Neural cell (in vitro differentiated cells): Measurements from ENCODE around the gene HRK.

Source experiments
- EP300 ChIP-seq: fragments of 450-650 bp; conservative IDR thresholded peaks from 2 replicates; pipeline ENCODE4 v1.6.1; 2014; ENCODE audit warnings: antibody characterized with exemption, mild to moderate bottlenecking, moderate library complexity; ENCODE audit not compliant: poor library complexity, severe bottlenecking
- EZH2 ChIP-seq: fragments of 200-600, 300-800 bp; shearing (Covaris generic), sonication (generic); IDR thresholded peaks from 2 replicates; pipeline ENCODE4 v1.6.1; 2014; ENCODE audit warnings: antibody characterized with exemption, low read length, borderline replicate concordance, mild to moderate bottlenecking; ENCODE audit not compliant: insufficient read depth, poor library complexity, severe bottlenecking
- POLR2AphosphoS5 ChIP-seq: IDR thresholded peaks from 2 replicates; pipeline ENCODE4 v1.6.1; 2012
- TAF1 ChIP-seq: IDR thresholded peaks from 2 replicates; pipeline ENCODE4 v1.6.1; 2012; ENCODE audit warnings: low read depth
- TF ChIP-seq, protein P1 (sequence below): fragments of 450-650 bp; IDR thresholded peaks from 2 replicates; pipeline ENCODE4 v1.5.1; 2014; ENCODE audit warnings: antibody characterized with exemption, mild to moderate bottlenecking, moderate library complexity; ENCODE audit not compliant: poor library complexity, severe bottlenecking
- TF ChIP-seq, protein P2 (sequence below): IDR thresholded peaks from 2 replicates; pipeline ENCODE4 v1.6.1; 2012; ENCODE audit warnings: borderline replicate concordance

- TF ChIP-seq EZH2 (no peak), POLR2AphosphoS5 (no peak), TAF1 (no peak), EP300 (no peak)
- TF ChIP-seq, protein P1, sequence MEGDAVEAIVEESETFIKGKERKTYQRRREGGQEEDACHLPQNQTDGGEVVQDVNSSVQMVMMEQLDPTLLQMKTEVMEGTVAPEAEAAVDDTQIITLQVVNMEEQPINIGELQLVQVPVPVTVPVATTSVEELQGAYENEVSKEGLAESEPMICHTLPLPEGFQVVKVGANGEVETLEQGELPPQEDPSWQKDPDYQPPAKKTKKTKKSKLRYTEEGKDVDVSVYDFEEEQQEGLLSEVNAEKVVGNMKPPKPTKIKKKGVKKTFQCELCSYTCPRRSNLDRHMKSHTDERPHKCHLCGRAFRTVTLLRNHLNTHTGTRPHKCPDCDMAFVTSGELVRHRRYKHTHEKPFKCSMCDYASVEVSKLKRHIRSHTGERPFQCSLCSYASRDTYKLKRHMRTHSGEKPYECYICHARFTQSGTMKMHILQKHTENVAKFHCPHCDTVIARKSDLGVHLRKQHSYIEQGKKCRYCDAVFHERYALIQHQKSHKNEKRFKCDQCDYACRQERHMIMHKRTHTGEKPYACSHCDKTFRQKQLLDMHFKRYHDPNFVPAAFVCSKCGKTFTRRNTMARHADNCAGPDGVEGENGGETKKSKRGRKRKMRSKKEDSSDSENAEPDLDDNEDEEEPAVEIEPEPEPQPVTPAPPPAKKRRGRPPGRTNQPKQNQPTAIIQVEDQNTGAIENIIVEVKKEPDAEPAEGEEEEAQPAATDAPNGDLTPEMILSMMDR = no peak
- TF ChIP-seq, protein P2, sequence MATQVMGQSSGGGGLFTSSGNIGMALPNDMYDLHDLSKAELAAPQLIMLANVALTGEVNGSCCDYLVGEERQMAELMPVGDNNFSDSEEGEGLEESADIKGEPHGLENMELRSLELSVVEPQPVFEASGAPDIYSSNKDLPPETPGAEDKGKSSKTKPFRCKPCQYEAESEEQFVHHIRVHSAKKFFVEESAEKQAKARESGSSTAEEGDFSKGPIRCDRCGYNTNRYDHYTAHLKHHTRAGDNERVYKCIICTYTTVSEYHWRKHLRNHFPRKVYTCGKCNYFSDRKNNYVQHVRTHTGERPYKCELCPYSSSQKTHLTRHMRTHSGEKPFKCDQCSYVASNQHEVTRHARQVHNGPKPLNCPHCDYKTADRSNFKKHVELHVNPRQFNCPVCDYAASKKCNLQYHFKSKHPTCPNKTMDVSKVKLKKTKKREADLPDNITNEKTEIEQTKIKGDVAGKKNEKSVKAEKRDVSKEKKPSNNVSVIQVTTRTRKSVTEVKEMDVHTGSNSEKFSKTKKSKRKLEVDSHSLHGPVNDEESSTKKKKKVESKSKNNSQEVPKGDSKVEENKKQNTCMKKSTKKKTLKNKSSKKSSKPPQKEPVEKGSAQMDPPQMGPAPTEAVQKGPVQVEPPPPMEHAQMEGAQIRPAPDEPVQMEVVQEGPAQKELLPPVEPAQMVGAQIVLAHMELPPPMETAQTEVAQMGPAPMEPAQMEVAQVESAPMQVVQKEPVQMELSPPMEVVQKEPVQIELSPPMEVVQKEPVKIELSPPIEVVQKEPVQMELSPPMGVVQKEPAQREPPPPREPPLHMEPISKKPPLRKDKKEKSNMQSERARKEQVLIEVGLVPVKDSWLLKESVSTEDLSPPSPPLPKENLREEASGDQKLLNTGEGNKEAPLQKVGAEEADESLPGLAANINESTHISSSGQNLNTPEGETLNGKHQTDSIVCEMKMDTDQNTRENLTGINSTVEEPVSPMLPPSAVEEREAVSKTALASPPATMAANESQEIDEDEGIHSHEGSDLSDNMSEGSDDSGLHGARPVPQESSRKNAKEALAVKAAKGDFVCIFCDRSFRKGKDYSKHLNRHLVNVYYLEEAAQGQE = no peak
Measured at GRCh38 chr12:116806845-116807440, 74.3 kb downstream of the HRK start.
